Anterior cingulate cortex (tissue), 58 donors: ENCODE measurements around the gene TMEM134.
"Not testable (repeated sequence)": the region's sequence is repeated elsewhere in the genome, so short reads cannot be mapped to it uniquely, and the experiment has no call there.

Source experiments
- DNase-seq, 58 donors: peaks; one replicate each; lab custom pipeline; 2025; lab: John Stamatoyannopoulos, UW

Gene TMEM134

DNA sequence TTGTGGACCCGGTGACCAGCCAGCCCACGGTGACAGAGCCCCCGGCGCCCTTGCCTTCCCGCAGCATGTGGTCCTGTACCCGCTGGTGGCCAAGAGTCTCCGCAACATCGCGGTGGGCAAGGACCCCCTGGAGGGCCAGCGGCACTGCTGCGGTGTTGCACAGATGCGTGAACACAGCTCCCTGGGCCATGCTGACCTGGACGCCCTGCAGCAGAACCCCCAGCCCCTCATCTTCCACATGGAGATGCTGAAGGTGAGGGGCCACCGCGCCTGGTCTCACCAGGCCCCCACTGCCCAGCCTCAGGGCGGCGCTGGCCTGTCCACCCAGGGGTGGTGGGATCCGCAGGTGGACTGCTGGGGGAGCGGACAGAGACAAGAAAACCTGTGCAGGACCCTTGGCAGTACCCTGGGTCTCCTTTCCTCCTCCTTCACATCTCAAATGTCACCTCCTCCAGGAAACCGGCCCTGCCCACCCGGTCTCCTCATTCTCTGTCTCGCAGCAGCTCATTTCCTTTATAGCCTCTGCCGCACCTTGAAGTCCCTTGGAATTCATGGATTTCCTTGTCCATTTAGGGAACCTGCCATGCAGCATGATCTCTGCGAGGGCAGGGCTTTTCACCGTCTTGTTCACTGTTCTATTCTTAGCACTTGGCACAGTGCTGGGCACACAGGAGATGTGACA, 20.3 kb upstream of the TMEM134 start:
- DNase-seq, result no peak

GRCh38 chr11:67486481-67487195, 17.6 kb upstream of the TMEM134 start:
- DNase-seq, result no peak

DNA sequence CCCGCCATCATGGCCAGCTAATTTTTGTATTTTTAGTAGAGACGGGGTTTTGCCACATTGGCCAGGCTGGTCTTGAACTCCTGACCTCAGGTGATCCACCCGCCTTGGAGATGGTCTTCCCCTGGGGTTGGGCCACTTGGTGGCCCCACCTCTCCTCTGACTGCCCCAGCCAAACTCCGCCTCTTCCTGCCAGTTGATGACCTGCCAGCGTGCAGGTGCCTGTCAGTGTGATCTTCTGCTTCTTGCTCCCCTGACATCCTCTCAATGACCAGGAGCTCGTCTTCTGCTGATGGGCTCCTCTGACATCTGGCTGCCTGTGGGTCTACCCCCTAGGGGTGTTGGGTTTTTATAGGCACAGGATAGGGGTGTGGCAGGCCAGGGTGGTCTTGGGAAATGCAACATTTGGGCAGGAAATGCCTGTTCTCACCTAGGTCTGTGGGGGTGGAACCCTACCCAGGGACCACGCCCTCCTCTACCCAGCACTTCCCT, 16.9 kb upstream of the TMEM134 start:
- DNase-seq, result not testable (repeated sequence)

DNA sequence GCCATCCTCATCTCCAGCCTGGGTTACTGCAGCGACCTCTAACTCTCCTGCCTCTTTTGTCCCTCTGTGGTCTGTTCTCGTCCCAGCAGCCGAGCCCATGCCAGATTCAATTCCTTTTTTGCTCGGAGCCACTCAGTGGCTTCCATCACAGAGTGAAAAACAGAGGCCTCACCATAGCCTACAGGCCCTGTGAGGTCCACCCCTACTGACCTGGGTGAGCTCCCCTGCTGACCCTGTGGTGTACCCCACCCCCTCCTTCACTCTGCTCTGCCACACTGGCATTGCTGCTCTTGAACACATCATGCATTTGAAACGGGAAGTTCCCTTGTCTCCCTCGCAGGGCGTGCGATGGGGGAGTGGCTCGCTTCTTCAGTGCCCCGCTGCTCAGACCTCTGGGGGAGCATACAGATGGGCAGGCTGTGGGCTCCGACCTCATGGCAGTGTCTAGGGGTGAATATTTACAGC, 15.8 kb upstream of the TMEM134 start:
- peak in 2 of 58 donors; percentile 30 to 35 for DNase-seq

DNA sequence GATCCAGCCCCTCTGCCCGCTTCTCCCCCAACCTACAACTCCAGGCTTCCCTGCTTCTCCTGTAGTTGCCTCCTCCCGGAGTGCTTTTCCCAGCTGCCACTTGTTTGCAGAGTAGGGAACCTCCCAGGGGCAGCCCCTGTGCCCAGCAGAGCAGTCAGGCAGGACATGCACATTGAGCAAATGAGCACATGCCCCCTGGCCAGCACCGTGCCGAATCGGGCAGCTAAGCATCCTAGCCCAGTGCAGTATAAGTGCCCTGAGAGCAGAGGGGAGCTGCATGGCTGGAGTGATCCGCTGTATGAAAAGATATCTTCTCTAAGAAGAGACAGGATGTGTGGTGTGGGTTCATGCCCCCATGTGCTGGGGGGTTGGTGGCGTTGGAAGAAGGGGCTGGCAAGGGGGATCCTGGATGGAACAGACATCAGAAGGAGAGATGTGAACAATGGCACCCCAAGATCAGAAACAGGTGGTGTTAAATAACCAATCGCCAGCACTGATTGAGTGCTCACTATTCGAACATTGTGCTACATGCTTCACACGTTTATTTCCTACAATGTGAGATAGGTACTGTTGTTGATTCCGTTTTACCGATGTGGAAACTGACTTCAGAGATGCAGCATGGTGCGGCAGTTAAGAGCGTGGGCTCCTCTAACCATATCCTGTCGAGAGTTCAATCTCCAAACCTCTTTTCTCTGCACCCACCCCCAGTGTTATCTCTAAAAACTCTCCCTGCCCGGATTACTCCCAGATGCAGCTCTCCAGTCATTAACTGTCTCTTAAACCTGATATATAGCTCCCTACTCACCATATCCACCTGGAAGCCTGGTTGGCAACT, 15.0 kb upstream of the TMEM134 start:
- DNase-seq, result no peak

GRCh38 chr11:67482827-67483798, 14.1 kb upstream of the TMEM134 start, which contains the start of gene AIP:
AIP (plus strand) TSS chr11:67483026; CDS start chr11:67483159, 133 bp downstream.
- peak; percentile 89 to 100 (median 97) for DNase-seq

DNA sequence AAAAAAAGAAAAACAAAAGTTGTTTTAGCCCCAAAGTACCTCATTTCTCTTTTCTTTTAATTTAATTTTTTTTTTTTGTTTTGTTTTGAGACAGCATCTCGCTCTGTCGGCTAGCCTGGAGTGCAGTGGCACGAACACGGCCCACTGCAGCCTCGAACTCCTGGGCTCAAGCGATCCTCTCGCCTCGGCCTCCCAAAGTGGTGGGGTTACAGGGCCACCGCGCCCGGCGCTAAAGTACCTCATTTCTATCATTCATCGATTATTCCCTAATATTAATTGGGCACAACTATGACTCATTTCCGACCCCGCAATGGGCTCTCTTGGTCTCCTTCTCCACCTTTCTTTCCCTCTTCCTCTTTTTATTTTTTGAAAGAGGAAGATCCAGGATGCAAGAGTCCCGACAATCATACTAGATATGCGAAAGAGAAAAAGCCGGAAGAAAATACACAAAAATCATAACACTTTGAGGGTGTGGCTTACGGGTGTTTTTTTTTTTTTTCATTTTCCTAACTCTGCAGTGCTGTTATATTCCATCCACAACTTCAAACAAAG, 13.3 kb upstream of the TMEM134 start:
- no peak for DNase-seq

DNA sequence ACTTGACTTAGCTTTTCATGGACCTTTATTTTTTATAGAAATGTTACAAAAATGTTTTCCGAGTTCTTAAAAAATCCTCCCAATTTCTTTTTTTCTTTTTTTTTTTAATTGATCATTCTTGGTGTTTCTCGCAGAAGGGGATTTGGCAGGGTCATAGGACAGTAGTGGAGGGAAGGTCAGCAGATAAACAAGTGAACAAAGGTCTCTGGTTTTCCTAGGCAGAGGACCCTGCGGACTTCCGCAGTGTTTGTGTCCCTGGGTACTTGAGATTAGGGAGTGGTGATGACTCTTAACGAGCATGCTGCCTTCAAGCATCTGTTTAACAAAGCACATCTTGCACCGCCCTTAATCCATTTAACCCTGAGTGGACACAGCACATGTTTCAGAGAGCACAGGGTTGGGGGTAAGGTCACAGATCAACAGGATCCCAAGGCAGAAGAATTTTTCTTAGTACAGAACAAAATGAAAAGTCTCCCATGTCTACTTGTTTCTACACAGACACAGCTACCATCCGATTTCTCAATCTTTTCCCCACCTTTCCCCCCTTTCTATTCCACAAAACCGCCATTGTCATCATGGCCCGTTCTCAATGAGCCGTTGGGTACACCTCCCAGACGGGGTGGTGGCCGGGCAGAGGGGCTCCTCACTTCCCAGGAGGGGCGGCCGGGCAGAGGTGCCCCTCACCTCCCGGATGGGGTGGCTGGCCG, 8.4 kb upstream of the TMEM134 start:
- DNase-seq, result not testable (repeated sequence)

DNA sequence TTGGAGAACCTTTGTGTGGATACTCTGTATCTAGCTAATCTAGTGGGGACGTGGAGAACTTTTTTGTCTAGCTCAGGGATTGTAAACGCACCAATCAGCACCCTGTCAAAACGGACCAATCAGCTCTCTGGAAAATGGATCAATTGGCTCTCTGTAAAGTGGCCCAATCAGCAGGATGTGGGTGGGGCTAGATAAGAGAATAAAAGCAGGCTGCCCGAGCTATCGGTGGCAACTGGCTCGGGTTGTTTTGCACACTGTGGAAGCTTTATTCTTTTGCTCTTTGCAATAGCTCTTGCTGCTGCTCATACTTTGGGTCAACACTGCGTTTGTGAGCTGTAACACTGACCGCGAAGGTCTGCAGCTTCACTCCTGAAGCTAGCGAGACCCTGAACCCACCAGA, 7.6 kb upstream of the TMEM134 start:
- not testable (repeated sequence) for DNase-seq

- DNase-seq, result no peak
These were observed 3.8 kb upstream of the TMEM134 start for GRCh38 chr11:67472882-67473281.

- no peak for DNase-seq
These were observed 1.4 kb upstream of the TMEM134 start for GRCh38 chr11:67470337-67471002.

DNA sequence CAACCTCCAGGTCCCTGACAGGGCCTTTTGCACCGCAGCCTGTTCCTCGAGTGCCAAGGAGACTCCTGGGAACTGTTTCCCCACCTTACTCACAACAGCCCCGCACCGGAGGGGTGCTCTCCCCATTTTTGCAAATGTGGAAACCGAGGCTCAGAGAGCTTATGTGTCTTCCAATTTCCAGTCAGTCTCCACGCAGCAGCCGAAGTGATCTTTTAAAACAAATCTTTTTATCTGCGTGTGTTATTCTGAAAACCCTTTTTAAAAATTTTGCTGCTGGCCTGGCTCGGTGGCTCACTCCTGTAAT, 409 bp upstream of the TMEM134 start:
- no peak for DNase-seq

- peak in 1 of 58 donors; percentile 51 for DNase-seq
These were observed 644 bp downstream of the TMEM134 start for GRCh38 chr11:67468456-67468758.

- peak in 12 of 58 donors; percentile 13 to 49 (median 24) for DNase-seq
These were observed 995 bp downstream of the TMEM134 start for GRCh38 chr11:67468056-67468455.

GRCh38 chr11:67466962-67467771, 1.9 kb downstream of the TMEM134 start:
- DNase-seq, result no peak

- DNase-seq, result peak in 6 of 58 donors; percentile 16 to 56 (median 32)
These were observed 2.7 kb downstream of the TMEM134 start for GRCh38 chr11:67466367-67466766.

DNA sequence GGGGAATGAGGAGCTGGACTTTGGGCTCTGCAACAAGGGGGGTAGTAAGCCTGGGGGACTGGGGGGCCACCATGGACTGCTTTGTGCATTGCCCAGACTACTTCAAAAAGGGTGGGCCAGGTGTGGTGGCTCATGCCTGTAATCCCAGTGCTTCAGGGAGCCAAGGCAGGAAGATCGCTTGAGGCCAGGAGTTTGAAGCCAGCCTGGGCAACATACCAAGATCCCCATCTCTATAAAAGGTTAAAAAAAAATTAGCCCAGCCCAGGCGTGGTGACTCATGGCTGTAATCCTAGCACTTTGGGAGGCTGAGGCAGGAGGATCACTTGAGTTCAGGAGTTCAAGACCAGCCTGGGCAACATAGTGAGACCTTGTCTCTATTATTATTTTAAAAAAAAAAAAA, 3.5 kb downstream of the TMEM134 start:
- not testable (repeated sequence) for DNase-seq

DNA sequence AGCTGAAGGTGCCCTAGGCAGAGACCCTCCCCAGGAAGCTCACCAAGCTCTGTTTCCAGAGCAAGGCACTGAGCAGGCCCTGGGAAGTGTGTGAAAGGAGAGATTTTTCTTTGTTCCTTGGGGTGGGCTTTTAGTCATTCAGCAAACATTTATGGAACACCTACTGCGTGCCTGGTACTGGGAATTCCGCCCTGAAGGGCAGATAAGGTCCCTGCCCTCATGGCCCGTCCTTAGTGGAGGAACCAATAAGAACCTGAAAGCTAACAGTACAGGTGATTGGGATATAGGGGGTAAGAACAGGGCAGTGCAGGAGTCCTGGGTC, 3.9 kb downstream of the TMEM134 start:
- DNase-seq, result no peak
